Hematopoietic multipotent progenitor cell (in vitro differentiated cells): ENCODE measurements around the gene PATZ1. TPM values are rescaled to one million over a fixed set of nuclear protein-coding genes. Genes with fewer than 3 reads are reported as not detected.
"Not testable (repeated sequence)": the region's sequence is repeated elsewhere in the genome, so short reads cannot be mapped to it uniquely, and the experiment has no call there.

Source experiments
- DNase-seq, 3 donors: peaks; one replicate each; pipeline ENCODE4 v3.0.0-alpha.2; 2011 to 2015; ENCODE audit warnings: low read depth in 2 of 3, low spot score in 2 of 3
- total RNA-seq: library from RNA; depleted of rRNA; stranded (reverse); fragments of >200 nt; gene quantifications from one replicate; pipeline ENCODE4 v1.2.3, GENCODE V29; 2012

Gene PATZ1, protein sequence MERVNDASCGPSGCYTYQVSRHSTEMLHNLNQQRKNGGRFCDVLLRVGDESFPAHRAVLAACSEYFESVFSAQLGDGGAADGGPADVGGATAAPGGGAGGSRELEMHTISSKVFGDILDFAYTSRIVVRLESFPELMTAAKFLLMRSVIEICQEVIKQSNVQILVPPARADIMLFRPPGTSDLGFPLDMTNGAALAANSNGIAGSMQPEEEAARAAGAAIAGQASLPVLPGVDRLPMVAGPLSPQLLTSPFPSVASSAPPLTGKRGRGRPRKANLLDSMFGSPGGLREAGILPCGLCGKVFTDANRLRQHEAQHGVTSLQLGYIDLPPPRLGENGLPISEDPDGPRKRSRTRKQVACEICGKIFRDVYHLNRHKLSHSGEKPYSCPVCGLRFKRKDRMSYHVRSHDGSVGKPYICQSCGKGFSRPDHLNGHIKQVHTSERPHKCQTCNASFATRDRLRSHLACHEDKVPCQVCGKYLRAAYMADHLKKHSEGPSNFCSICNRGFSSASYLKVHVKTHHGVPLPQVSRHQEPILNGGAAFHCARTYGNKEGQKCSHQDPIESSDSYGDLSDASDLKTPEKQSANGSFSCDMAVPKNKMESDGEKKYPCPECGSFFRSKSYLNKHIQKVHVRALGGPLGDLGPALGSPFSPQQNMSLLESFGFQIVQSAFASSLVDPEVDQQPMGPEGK
- 72.2 TPM for total RNA-seq

DNA sequence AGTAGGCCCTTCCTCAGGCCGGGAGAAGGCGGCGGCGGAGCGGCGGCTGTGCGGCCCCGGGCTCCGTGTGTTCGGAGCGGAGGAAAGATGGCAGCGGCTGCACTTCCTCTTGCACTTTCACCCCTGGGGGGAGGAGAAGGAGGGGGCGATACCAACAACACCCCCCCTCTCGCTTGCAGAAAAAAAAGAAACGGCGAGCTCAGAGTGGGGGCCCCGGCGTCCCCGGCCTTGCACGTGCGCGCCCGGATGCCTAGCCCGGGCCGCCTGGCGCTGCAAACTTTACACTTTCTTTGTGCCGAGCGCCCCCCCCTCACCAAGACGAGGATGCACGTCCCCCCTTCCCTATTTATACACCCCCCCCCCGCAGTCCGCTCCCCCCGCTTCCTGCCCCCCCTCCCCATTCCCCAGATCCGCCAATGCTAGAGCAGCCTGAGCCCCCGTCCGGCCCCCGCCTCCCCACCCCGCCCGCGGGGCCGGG is at the start of gene PATZ1:
Gene PATZ1 (minus strand): TSS at position 92 of the 478 bp plus-strand sequence. CDS start 744 bp downstream, outside the sequence.
- DNase-seq = peak; percentile 57 to 95 (median 89)

DNA sequence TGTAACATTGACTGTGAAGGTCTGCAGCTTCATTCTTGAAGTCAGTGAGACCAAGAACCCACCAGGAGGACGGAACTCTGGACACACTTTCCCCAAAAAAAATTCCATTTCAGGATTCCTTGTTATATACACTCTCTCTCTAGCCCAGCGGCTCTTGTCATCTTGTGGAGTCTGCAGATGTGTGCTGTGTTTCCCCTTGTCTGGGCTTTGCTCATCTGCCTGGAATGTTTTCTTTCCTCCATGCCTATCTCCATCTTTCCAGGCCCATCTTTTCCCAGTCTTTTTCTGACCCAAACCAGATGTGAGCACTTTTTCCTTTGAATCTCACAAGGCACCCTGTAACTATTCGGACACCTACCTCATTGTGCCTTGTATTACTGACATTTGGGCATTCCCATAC is 48.2 kb upstream of the PATZ1 start:
- no peak for DNase-seq

DNA sequence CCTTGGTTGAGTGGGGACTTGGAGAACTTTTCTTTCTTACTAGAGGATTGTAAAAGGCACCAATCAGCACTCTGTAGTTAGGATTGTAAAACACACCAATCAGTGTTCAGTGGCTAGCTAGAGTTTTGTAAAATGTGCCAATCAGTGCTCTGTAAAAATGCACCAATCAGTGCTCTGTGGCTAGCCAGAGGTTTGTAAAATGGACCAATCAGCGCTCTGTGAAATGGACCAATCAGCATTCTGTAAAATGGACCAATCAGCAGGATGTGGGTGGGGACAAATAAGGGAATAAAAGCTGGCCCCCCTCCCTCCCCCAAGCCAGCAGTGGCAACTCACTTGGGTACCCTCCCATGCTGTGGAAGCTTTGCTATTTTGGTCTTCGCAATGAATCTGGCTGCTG is 47.7 kb upstream of the PATZ1 start:
- no peak for DNase-seq

DNA sequence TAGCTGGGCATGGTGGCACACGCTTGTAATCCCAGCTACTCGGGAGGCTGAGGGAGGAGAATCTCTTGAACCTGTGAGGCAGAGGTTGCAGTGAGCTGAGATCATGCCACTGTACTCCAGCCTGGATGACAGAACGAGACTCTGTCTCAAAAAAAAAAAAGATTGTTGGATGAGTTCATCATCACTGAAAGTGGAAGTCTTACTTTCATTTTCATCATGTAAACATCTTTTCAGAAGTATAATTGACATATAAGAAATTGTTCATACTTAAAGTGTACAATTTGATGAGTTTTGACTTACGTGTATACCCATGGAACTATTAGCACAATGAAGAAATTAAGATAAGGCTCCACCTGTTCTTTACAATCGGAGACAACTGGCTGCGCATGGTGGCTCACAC is 32.5 kb upstream of the PATZ1 start:
- not testable (repeated sequence) for DNase-seq

DNA sequence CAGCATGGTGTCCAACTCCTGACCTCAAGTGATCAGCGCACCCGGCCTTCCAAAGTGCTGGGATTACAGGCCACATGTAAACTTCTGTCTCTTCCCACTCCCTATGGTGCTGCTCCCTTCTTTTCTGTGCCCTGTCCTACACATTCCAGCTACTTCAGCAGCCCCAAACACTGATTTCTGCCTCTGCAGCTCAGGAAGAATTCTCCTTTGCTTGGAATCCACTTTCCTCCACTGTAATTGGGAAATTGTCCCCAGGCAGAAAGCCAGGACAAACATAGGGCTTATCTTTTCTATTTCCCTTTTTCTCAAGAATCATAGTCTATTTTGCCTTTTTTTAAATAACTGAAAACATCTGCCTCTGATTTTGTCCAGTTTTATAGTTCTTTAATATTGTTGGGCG is 32.0 kb upstream of the PATZ1 start:
- no peak for DNase-seq

DNA sequence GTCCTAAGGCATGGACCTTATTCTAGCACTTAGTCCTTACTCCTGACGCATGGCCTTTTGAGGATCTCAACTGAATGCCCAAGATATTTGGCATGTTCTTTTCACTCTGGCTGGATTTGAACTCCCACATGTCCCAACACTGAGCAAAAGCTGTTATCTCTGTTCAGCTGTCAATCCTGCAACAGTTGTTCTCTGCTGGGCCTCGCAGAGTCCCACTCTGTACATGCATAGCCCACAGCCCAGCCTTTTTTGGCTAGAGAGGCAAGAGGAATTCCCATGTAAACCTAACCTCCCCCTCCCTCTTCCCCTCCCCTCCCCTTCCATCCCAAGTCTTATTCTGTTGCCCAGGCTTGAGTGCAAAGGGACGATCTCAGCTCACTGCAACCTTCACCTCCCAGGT is 31.5 kb upstream of the PATZ1 start:
- no peak for DNase-seq

DNA sequence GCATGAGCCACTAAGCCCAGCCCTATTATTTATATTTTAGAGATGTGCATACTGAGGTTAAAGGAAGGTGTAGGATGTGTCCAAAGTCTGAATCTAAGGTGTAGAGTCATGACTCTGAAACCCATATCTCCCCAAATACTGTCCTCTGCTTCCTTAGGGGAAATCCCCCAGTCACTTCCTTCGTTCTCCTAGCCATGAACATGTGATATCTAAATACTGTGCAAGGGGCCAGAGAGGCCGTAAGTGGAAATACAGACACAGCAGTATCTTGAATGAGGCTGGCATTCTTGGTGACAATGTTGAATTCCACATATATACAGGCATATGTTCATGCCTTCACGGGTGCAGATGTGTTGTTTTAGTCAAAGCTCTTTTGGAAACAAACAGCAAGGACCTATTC is 21.3 kb upstream of the PATZ1 start:
- DNase-seq = peak in 1 of 3 donors; percentile 8

DNA sequence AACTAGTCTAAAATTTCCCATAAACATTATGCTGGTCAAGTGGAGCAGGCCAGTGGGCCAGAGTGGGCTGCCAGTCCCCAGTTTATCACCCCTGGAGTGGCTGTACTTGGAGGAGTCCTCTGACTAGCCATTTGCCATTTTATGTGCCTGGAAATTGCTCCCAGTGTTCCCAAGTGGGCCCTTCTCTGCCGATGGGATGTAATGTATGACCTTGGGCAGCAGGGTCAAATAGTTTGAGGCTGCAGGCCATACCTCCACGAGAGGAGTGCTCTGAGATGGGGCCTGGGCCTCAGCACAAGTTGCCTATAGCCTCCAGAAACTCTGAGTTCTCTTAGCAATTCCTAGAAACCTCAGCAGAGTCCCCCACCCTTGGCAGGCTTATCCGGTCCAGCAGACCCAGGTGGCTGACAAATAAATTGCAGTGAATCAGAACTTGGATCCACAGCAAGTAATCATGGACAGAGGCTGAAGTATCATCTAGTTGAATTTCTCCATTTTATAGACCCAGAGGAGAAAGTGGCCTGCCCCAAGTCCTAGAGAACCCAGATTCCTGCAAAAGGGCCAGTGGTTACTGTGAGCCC is 17.8 kb upstream of the PATZ1 start:
- DNase-seq = no peak

DNA sequence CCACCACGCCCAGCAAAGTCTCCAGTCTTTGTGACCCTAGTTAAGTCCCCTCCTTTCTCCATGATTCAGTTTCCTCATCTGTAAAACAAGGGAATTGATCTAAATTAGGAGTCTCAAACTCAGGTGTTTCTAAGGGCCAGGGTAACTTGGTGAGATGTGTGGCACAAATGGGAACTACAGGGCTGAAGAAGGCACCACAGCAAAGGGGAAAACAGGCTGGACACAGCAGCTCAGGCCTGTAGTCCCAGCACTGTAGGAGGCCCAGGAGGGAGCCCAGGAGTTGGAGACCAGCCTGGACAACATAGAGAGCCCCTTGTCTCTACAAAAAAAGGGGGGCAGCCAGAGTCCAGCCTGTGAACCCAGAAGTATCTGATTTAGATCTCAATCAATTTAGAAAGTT is 15.6 kb upstream of the PATZ1 start:
- no peak for DNase-seq

DNA sequence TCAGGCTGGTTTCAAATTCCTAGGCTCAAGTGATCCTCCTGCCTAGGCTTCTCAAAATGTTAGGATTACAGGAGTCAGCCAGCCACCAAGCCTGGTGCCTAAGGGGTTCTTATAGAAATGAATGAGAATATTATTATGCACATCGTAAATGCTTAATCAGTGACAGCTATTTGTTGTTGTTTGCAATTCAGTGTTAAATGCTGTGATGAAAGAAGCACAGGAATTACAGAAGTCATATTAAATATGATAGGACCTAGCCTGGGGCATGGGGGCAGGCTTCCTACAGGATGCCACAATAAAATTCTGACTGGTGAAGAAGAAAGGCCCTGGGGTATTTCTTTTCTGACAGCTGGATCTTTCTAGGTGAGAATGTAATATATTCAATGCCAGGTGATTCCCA is 13.9 kb upstream of the PATZ1 start:
- DNase-seq = no peak

DNA sequence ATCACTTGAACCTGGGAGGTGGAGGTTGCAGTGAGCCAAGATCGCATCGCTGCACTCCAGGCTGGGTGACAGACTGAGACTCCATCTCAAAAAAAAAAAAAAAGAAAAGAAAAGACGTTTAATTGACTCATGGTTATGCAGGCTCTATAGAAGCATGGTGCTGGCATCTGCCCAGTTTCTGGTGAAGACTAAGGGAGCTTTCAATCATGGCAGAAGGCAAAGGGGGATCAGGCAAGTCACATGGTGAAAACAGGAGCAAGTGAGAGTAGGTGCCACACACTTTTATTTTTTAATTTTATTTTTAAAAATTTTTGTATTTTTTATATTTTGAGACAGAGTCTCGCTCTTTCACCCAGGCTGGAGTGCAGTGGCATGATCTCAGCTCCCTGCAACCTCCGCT is 8.4 kb upstream of the PATZ1 start:
- no peak for DNase-seq

DNA sequence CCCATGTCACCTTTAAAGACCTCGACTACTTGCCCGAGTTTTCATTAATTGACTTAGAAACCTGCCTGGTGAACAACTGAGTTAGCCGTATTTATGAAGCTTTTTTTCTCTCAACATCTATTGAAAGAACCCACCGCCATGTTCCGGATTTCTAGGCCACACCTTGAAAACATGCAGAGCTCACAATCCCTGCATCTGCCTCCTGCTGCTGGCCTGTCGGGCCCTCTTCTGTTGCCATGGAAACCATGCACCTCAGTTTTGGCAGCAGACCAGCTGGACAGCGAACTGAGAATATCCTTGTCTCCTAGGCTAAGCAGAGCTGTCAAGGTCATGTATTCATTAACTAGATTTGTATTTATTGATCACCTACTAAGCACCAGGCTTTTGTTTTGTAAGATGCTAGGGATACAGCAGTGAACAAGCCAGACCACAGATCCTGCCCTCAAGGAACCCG is 4.3 kb upstream of the PATZ1 start:
- no peak for DNase-seq

DNA sequence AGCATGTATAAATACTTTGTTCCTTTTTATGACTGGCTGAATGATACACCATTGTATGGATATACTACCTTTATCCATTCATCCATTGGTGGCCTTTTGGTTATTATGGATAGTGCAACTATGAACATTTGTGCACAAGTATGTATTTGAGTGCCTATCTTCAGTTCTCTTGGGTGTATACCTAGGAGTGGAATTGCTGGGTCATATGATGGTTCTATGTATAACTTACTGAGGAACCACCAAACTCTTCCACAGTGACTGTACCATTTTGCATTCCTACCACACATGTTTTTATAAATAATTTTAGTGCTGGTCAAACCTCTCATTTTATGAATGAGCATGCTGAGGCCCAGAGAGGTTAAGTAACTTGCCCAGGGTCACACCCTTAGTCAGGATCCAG is 3.8 kb upstream of the PATZ1 start:
- no peak for DNase-seq

DNA sequence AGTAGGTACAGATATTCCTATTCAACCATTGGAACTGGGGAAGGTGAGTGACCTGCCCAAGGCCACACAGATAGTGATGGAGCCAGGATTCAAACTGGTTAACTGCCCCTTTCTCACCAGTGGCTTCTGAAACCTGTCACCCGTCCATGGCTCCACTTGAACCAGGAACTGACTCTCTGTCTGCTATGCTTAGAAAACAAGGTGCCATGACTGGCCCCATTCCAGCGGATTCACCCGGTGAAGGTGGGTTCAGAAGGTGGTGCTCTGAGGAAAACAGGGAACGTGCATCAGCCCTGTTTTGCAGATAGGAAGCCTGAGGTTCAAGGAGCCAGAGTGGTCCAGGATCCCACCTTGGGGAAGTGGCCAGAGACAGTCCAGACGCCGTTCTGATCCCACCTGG is 2.6 kb upstream of the PATZ1 start:
- DNase-seq = no peak

DNA sequence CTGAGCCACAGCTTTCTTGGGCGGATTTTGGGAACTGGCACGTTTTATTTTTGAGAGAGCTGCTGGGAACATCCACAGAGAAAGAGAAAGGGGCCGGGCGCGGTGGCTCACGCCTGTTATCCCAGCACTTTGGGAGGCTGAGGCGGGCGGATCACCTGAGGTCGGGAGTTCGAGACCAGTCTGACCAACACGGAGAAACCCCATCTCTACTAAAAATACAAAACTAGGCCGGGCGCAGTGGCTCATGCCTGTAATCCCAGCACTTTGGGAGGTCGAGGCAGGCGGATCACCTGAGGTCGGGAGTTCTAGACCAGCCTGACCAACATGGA is 1.8 kb upstream of the PATZ1 start:
- not testable (repeated sequence) for DNase-seq

DNA sequence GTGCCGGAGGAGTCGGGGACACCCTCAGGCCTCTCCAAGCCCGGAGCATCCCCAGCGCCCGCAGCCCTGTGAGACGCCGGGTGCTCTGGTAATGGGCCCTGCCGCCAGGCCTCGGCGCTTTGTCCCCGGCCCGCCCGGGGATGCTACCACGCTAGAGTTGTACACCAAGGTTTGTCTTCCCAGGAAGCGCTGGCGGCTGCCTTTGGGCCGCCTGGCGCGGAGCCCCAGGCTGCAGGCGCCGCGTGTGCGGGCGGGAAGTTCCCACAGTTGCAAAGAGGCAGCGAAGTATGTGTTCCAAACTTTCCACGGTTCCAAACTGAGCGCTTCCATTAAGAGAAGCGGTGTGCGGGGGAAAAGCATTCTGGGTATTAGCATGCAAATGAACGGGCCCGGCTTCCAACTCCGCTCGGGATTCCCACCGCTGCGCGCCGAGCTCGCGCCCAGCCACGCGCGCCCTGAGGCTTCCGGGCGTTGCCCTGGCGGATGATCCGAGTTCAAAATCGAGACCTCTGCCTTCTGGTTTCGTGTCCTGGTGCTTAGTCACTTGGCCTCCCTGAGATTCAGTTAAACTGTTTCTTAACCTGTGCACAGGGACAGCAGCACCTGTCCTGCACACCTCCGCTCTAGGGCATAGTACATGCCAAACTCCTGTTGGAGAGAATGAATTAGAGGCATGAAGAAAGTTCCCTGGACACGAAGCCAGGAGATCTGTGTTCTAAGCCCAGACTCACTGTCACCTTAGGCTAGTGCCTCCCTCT is 1.3 kb upstream of the PATZ1 start:
- peak in 2 of 3 donors; percentile 62 to 67 for DNase-seq

DNA sequence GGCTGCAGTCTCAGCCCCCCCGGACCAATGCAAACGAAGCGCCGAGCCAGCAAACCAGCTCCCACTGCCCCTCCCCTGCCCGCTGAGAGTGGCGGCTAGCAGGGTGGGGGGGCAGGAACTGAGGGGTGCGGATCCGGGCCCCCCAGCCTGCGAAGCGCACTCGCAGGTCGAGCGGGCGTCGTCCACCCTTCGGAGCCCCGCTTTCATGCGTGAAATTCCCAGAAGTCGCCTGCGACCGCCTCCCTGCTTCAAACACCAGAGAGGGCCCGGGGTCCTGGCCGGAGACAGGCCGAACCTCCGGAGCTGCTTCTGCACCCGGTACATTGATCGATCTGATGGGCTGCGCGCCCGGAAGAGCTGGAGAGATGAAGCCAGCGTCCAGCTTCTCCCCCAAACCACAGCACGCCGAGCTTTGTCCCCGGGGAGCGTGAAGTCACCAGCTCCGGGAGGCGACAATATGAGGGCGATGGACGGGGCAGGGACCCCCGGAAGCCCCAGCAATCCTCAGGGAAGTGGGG is 646 bp upstream of the PATZ1 start:
- peak in 2 of 3 donors; percentile 42 to 60 for DNase-seq

DNA sequence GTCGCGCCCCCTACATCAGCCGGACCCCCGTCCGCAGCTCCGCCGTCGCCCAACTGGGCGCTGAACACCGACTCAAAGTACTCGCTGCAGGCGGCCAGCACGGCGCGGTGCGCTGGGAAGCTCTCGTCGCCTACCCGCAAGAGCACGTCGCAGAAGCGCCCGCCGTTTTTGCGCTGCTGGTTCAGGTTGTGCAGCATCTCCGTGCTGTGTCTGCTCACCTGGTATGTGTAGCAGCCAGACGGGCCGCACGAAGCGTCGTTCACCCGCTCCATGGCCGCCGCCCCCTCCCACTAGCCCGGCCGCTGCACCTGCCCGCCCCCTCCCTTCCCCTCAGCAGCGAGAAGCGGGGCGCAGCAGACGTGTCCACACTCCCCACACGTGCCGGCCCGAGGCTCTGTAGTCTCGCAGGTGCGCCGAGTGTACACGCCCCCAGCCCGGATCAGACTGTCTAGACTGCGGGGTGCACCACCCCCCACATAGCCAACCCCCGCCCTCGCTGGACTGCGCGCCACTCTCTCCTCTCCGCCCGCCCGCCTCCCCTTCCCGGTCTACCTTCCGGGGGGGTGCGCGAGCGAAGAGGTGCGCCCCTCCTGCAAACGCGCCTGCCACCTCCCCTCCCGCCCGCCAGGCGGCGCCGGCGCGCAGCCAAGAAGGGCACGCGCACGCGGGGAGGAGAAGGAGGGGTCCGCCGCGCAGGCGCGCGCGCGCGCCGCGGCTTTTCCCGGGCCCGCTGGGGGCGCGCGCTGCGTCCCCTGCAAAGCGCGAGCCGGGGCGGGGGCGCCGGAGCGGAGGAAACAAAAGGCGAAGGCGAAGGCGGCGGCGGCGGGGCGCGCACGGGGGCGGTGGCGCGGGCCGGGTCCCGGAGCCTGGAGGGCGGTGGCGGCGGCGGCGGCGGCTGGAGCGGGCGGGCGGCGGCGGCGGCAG is 553 bp downstream of the PATZ1 start:
- DNase-seq = peak; percentile 91 to 94 (median 92)

DNA sequence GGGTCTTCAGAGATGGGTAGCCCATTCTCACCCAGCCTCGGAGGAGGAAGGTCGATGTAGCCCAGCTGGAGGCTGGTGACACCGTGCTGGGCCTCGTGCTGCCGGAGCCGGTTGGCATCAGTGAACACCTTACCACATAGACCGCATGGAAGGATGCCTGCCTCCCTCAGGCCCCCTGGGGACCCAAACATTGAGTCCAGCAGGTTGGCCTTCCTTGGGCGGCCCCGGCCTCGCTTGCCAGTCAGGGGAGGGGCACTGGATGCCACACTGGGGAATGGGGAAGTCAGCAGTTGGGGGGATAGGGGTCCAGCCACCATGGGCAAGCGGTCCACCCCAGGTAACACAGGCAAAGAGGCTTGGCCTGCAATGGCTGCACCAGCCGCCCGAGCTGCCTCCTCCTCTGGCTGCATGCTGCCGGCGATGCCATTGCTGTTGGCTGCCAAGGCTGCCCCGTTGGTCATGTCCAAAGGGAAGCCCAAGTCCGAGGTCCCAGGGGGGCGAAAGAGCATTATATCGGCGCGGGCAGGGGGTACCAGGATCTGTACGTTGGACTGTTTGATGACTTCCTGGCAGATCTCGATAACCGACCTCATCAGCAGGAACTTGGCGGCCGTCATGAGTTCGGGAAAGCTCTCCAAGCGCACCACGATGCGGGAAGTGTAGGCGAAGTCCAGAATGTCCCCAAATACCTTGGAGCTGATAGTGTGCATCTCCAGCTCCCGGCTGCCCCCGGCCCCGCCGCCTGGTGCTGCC is 1.4 kb downstream of the PATZ1 start:
- DNase-seq = peak in 1 of 3 donors; percentile 72
